ENCODE measurements around the gene ANKRD44. TPM values are rescaled to one million over a fixed set of nuclear protein-coding genes. Genes with fewer than 3 reads are reported as not detected.

The ANKRD44 gene
- total and polyA plus RNA-seq, 2 experiments from 2014 or later = 2.9 to 4.9 TPM

DNA sequence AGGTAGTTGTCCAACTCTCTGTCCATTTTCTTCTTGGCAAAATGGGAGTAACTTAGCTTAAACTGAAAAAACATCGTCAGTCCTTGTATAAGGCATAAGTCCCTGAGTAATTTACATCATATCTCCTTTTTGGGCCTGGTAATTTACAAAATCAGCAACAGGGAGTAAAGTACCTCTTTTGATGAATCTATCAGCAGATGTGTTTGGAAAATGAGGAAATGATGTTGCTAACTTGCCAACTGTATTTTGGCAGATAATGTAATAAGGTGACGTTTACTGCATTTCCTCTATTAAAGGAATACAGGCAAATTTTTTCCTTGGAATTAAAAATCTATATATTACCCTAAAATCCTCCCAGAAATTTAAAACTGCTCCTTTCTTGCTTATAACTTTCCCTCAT is 29.2 kb downstream of the ANKRD44 start:
- WGBS, 2 experiments (ENCODE audit: low coverage in 1 of 2, low lambda C conversion rate in 2 of 2, missing lambda C conversion rate in 2 of 2) = 53 to 61% methylated on average over 2 of the region's 2 CpGs

DNA sequence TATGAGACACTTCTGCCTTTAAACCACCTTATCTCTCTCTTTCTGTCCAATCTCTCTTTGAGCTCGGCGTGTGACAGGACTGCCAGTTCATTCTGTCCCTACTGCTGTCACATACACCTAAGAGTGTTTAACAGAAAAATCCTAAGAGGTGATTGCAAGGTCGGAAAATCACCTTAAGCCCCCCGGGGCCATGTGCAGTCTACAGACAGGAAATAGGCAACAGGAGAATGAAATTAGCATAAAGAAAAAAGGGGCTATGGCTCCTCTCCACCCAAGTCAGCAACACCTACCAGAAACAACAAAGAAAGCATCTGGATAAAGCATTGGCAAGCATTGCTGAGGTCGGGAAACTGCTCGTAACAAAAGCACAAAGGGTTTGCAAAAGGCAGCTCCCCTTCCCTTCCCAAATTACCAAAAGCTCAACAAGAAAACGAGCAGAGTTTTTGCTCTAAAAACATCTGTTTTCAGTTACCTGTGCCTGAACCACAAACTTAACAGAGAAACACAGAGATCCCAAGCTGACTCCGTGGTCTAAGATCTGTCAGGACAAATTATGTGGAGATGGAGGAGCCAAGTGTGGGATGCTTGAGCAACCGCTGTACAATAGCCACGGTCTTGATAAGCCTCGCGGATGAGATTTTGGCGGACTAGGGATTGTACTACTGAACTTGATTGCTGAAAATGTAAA is 30.4 kb downstream of the ANKRD44 start:
- Histone ChIP-seq H2AFZ (no peak overlapping the region), H3K9me3 (ENCODE audit: low read depth) (no peaks in the 10 kb centered on the region), H3K27ac (no peak overlapping the region), H3K79me2 (ENCODE audit: insufficient read depth) (no peaks in the 10 kb centered on the region), H3K9ac (no peak overlapping the region), H3K4me1 (ENCODE audit: insufficient read depth) (no peaks in the 10 kb centered on the region), H3K4me3 (no peak overlapping the region), H3F3A (ENCODE audit: insufficient read depth) (no peaks in the 10 kb centered on the region), H3K9me2 (ENCODE audit: insufficient read depth) (no peaks in the 10 kb centered on the region), H4K20me1 (ENCODE audit: insufficient read depth) (no peaks in the 10 kb centered on the region), H3K4me2 (ENCODE audit: unreplicated experiment) (no peak overlapping the region), H3K27me3 (replicated peaks; ENCODE audit: insufficient read depth) (no peaks in the 10 kb centered on the region), H3K36me3 (ENCODE audit: low read depth) (no peaks in the 10 kb centered on the region)
- in situ Hi-C loops (cut with MboI) = no loop called here
- TF ChIP-seq EZH2phosphoT487 (IDR thresholded peaks at IDR 0.05; ENCODE audit: insufficient read depth, low read depth) (no peak), EZH2 (IDR thresholded peaks at IDR 0.05; ENCODE audit: insufficient read depth, poor library complexity, severe bottlenecking) (no peak)
- 70% methylated on average over 13 of the region's 13 CpGs for WGBS, 2 experiments (ENCODE audit: low coverage in 1 of 2, low lambda C conversion rate in 2 of 2, missing lambda C conversion rate in 2 of 2)
- DNase-seq = no peak

More for the DNA sequence above, 29.2 kb downstream of the ANKRD44 start:
- Histone ChIP-seq H3K9me2 (ENCODE audit: insufficient read depth) (no peaks in the 10 kb centered on the region), H3K4me2 (ENCODE audit: unreplicated experiment) (no peak overlapping the region), H3K9ac (no peak overlapping the region), H3K27ac (no peak overlapping the region), H3K79me2 (ENCODE audit: insufficient read depth) (no peaks in the 10 kb centered on the region), H2AFZ (no peak overlapping the region), H3F3A (ENCODE audit: insufficient read depth) (no peaks in the 10 kb centered on the region), H3K4me1 (ENCODE audit: insufficient read depth) (no peaks in the 10 kb centered on the region), H3K27me3 (replicated peaks; ENCODE audit: insufficient read depth) (no peaks in the 10 kb centered on the region), H3K36me3 (ENCODE audit: low read depth) (no peaks in the 10 kb centered on the region), H3K9me3 (ENCODE audit: low read depth) (no peaks in the 10 kb centered on the region), H3K4me3 (no peak overlapping the region), H4K20me1 (ENCODE audit: insufficient read depth) (no peaks in the 10 kb centered on the region)
- DNase-seq = no peak
- in situ Hi-C loops (cut with MboI) = no loop called here
- TF ChIP-seq EZH2 (IDR thresholded peaks at IDR 0.05; ENCODE audit: insufficient read depth, poor library complexity, severe bottlenecking) (no peak), EZH2phosphoT487 (IDR thresholded peaks at IDR 0.05; ENCODE audit: insufficient read depth, low read depth) (no peak)

DNA sequence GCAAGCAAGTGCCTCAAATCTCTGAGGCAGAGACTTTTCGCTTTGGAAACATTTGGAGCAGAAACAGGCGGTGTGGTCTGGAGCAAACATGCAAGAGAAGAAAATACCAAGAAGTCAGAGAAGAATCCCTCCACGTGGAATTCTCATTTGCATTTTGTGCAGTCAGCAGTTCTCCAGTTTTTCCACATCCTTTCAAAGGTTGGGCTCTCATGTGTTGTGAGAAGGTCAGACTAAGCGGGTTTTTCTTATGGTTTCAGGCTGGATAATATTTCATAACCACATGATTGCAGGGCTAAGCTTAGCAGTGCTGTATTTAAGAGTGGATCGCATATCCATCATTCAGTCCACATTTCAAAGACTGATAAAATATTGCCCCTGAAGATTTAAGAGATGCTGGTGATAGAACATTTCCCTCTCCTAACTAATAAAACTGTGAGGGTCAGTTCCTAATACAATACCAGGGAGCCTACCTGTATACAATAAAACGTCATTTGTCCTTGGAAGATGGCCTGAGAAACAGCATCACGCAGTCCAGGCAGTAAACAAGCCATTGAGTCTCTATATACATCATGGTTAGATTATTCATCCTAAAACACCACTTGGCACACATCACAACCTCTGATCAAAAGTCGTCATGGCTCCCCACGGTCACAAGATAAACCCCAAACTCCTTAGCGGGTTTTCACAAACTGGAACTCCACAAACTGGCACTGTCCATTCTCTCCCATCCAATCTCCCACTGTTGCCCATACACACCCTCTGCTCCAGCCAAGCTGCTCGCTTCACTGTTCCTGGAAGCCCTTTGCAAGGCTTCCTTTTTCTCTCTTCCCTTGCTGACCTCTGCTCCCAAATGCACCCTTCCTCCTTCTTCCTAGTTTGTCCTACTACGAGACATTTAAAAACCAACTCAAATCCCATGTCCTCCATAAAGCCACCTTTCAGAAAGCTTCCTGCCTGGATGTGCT is 31.5 kb downstream of the ANKRD44 start:
- H3F3A ChIP-seq (ENCODE audit: insufficient read depth) = no peaks in the 10 kb centered on the region
- no peak overlapping the region for H3K9ac ChIP-seq
- no peak overlapping the region for H3K4me3 ChIP-seq
- H3K27me3 ChIP-seq (replicated peaks; ENCODE audit: insufficient read depth) = no peaks in the 10 kb centered on the region
- H3K4me1 ChIP-seq (ENCODE audit: insufficient read depth) = no peaks in the 10 kb centered on the region
- no peak for TF ChIP-seq EZH2 (IDR thresholded peaks at IDR 0.05; ENCODE audit: insufficient read depth, poor library complexity, severe bottlenecking)
- no peak overlapping the region for H2AFZ ChIP-seq
- H3K9me2 ChIP-seq (ENCODE audit: insufficient read depth) = no peaks in the 10 kb centered on the region
- WGBS, 2 experiments (ENCODE audit: low coverage in 1 of 2, low lambda C conversion rate in 2 of 2, missing lambda C conversion rate in 2 of 2) = 84 to 87% methylated on average over 12 of the region's 12 CpGs
- H3K9me3 ChIP-seq (ENCODE audit: low read depth) = no peaks in the 10 kb centered on the region
- H3K36me3 ChIP-seq (ENCODE audit: low read depth) = no peaks in the 10 kb centered on the region
- no peak overlapping the region for H3K4me2 ChIP-seq (ENCODE audit: unreplicated experiment)
- H3K79me2 ChIP-seq (ENCODE audit: insufficient read depth) = no peaks in the 10 kb centered on the region
- no peak overlapping the region for H3K27ac ChIP-seq
- no peaks in the 10 kb centered on the region for H4K20me1 ChIP-seq (ENCODE audit: insufficient read depth)
- in situ Hi-C loops (cut with MboI) = no loop called here
- no peak for DNase-seq

DNA sequence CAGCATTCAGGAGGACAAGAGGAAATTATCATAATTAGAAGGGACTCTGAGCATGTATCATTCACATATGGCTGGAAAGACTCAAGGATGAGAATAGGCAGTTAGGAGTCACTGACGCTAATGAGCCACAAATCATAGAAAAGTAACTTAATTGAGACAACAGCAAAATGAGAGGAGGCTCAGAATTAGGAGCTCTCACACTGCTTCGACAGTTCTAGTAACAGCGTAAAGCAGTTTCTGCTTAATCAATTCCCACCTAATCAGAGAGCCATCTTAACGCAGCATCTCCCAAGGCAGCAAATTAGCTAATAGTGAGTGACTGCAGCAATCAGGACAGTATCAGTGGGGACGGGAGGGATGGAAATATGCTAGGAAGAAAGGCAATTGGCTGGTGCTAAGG is 32.8 kb downstream of the ANKRD44 start:
- TF ChIP-seq EZH2phosphoT487 (IDR thresholded peaks at IDR 0.05; ENCODE audit: insufficient read depth, low read depth) = no peak
- TF ChIP-seq EZH2 (IDR thresholded peaks at IDR 0.05; ENCODE audit: insufficient read depth, poor library complexity, severe bottlenecking) = no peak
- Histone ChIP-seq H3K9ac (no peak overlapping the region), H3K4me2 (ENCODE audit: unreplicated experiment) (no peak overlapping the region), H3K79me2 (ENCODE audit: insufficient read depth) (no peaks in the 10 kb centered on the region), H3K9me3 (ENCODE audit: low read depth) (no peaks in the 10 kb centered on the region), H3K9me2 (ENCODE audit: insufficient read depth) (no peaks in the 10 kb centered on the region), H4K20me1 (ENCODE audit: insufficient read depth) (no peaks in the 10 kb centered on the region), H3F3A (ENCODE audit: insufficient read depth) (no peaks in the 10 kb centered on the region), H3K27me3 (replicated peaks; ENCODE audit: insufficient read depth) (no peaks in the 10 kb centered on the region), H2AFZ (no peak overlapping the region), H3K36me3 (ENCODE audit: low read depth) (no peaks in the 10 kb centered on the region), H3K27ac (no peak overlapping the region), H3K4me1 (ENCODE audit: insufficient read depth) (no peaks in the 10 kb centered on the region), H3K4me3 (no peak overlapping the region)
- in situ Hi-C loops (cut with MboI) = no loop called here
- DNase-seq = no peak
- WGBS, 2 experiments (ENCODE audit: low coverage in 1 of 2, low lambda C conversion rate in 2 of 2, missing lambda C conversion rate in 2 of 2) = 68 to 70% methylated on average over 5 of the region's 5 CpGs
